ENCODE data around the gene WIPF2.
"Not testable (repeated sequence)": the region's sequence is repeated elsewhere in the genome, so short reads cannot be mapped to it uniquely, and the experiment has no call there.

The WIPF2 gene

GRCh38 chr17:40303009-40303657 is 84.0 kb downstream of the WIPF2 start:
- no peak for DNase-seq

- DNase-seq: no peak
These were observed 84.8 kb downstream of the WIPF2 start for GRCh38 chr17:40303708-40304551.

GRCh38 chr17:40304552-40304863 is 85.4 kb downstream of the WIPF2 start:
- DNase-seq: not testable (repeated sequence)

GRCh38 chr17:40304866-40305265 is 85.8 kb downstream of the WIPF2 start:
- not testable (repeated sequence) for DNase-seq

GRCh38 chr17:40306395-40306794 is 87.3 kb downstream of the WIPF2 start:
- DNase-seq: no peak

GRCh38 chr17:40307001-40307730 is 88.1 kb downstream of the WIPF2 start:
- DNase-seq: no peak

GRCh38 chr17:40307740-40308239 is 88.7 kb downstream of the WIPF2 start:
- no peak for DNase-seq

GRCh38 chr17:40309031-40309948 is 90.2 kb downstream of the WIPF2 start, which contains the start of gene RARA:
Gene RARA (plus strand): TSS chr17:40309180. CDS start chr17:40331219, 22,039 bp downstream.
- DNase-seq: no peak

- no peak for DNase-seq
These were observed 90.9 kb downstream of the WIPF2 start for GRCh38 chr17:40309949-40310510.

- DNase-seq: no peak
These were observed 91.8 kb downstream of the WIPF2 start for GRCh38 chr17:40310882-40311391.

- DNase-seq: no peak
These were observed 92.5 kb downstream of the WIPF2 start for GRCh38 chr17:40311575-40311974.

- no peak for DNase-seq
These were observed 93.1 kb downstream of the WIPF2 start for GRCh38 chr17:40312131-40312731.

- DNase-seq: no peak
These were observed 94.0 kb downstream of the WIPF2 start for GRCh38 chr17:40312893-40313667.

GRCh38 chr17:40313668-40314583 is 94.8 kb downstream of the WIPF2 start:
- no peak for DNase-seq

GRCh38 chr17:40314584-40314956 is 95.5 kb downstream of the WIPF2 start:
- peak; percentile 82 for DNase-seq

GRCh38 chr17:40315206-40315605 is 96.1 kb downstream of the WIPF2 start:
- DNase-seq: no peak

GRCh38 chr17:40315678-40316570 is 96.8 kb downstream of the WIPF2 start:
- DNase-seq: no peak

All from NCI-H2107 (cell line).